HepG2 (cell line): ENCODE measurements around the gene VEZT. TPM values are rescaled to one million over a fixed set of nuclear protein-coding genes. Genes with fewer than 3 reads are reported as not detected.

Experiments used
- ATAC-seq: fragments of 200-7000 bp; cut with Tn5 transposase; 3 replicates; pipeline ENCODE4 v1.9.1; 2020; ENCODE audit warnings: mild to moderate bottlenecking, moderate library complexity
- BruUV-seq: library from RNA; stranded (reverse); fragments of 400-500 nt; replicated peaks from 2 replicates; lab custom pipeline; 2021; lab: Mats Ljungman, UMichigan
- CTCF ChIA-PET: fragments of 300-600 bp; formaldehyde crosslinking; extraction: SDS; loops from one replicate; lab custom pipeline; 2021; ENCODE audit warnings: low total read pairs, inconsistent platforms, low intra/inter-chr PET ratio; lab: Yijun Ruan, JAX
- POLR2A ChIA-PET: fragments of 350-600 bp; sonication (Branson Sonifier 250); formaldehyde crosslinking; loops from one replicate; lab custom pipeline; 2020; ENCODE audit warnings: antibody characterized with exemption, inconsistent platforms; lab: Yijun Ruan, JAX
- DNase-seq: peaks from one replicate; pipeline ENCODE4 v3.0.0-alpha.2; 2015; ENCODE audit warnings: low spot score
- FAIRE-seq: peaks from 3 replicates; lab custom pipeline; 2011; peaks lifted over from hg19 to GRCh38; lab: Jason Lieb, UNC
- H2AFZ ChIP-seq: one replicate; pipeline ENCODE4 v1.6.1; 2011; ENCODE audit warnings: low read length, inconsistent platforms
- H3K27ac ChIP-seq: fragments of 300-600 bp; 3 replicates; pipeline ENCODE4 v1.8.0; 2011; ENCODE audit warnings: mixed run types, mild to moderate bottlenecking, mixed read lengths, low read length, inconsistent platforms; ENCODE audit not compliant: insufficient read depth; ENCODE audit errors: extremely low read length
- H3K27me3 ChIP-seq, 2 experiments: fragments of 200-600 bp in 1 of 2; 2 replicates in 1 of 2; 3 replicates in 1 of 2; pipeline versions ENCODE4 v1.6.0 to v1.8.0; 2011; ENCODE audit warnings: low read length in 2 of 2, mild to moderate bottlenecking in 2 of 2, moderate library complexity in 2 of 2, inconsistent platforms in 1 of 2; ENCODE audit not compliant: insufficient read depth in 2 of 2, control insufficient read depth in 1 of 2
- H3K36me3 ChIP-seq, 2 experiments: fragments of 200-600 bp in 1 of 2; replicated peaks in 1 of 2; 2 replicates in 1 of 2; 3 replicates in 1 of 2; pipeline versions ENCODE4 v1.5.1 to v1.8.0; 2011; ENCODE audit warnings: low read length in 2 of 2, inconsistent platforms in 1 of 2; ENCODE audit not compliant: insufficient read depth in 2 of 2, control insufficient read depth in 1 of 2
- H3K4me1 ChIP-seq: 2 replicates; pipeline ENCODE4 v1.5.1; 2012; ENCODE audit warnings: low read length, inconsistent platforms; ENCODE audit not compliant: insufficient read depth
- H3K4me2 ChIP-seq: 2 replicates; pipeline ENCODE4 v1.6.0; 2011; ENCODE audit warnings: low read depth, low read length, inconsistent platforms
- H3K4me3 ChIP-seq, 3 experiments: fragments of 200-600 bp in 1 of 3; sonication (generic), shearing (Covaris generic) in 1 of 3; replicated peaks in 1 of 3; 2 replicates each; pipeline ENCODE4 v1.5.1; 2011 to 2016; ENCODE audit warnings: low read length in 3 of 3, inconsistent platforms in 2 of 3, low read depth in 2 of 3, mild to moderate bottlenecking in 2 of 3, control low read depth in 1 of 3, mixed read lengths in 1 of 3; ENCODE audit not compliant: insufficient read depth in 1 of 3
- H3K79me2 ChIP-seq: one replicate; pipeline ENCODE4 v1.6.1; 2011; ENCODE audit warnings: low read length, inconsistent platforms; ENCODE audit not compliant: insufficient read depth
- H3K9ac ChIP-seq: 2 replicates; pipeline ENCODE4 v1.6.0; 2011; ENCODE audit warnings: mild to moderate bottlenecking, low read depth, low read length, inconsistent platforms; ENCODE audit not compliant: insufficient read depth
- H3K9me3 ChIP-seq: 2 replicates; pipeline ENCODE4 v1.5.1; 2012; ENCODE audit warnings: mild to moderate bottlenecking, low read length
- H4K20me1 ChIP-seq: 2 replicates; pipeline ENCODE4 v1.6.0; 2011; ENCODE audit warnings: inconsistent platforms, mild to moderate bottlenecking, low read length, moderate library complexity; ENCODE audit not compliant: insufficient read depth
- EP300 ChIP-seq, 3 experiments: sonication (generic) in 1 of 3; formaldehyde crosslinking in 1 of 3; IDR thresholded peaks; 2 replicates each; pipeline versions ENCODE4 v1.5.1 to v1.6.1; 2011 to 2020; ENCODE audit warnings: low read depth in 2 of 3, low read length in 2 of 3, borderline replicate concordance in 1 of 3, improper control_type of control experiment in 1 of 3, mild to moderate bottlenecking in 1 of 3, missing genetic modification reagents in 1 of 3, moderate library complexity in 1 of 3
- JUN ChIP-seq: sonication (generic); formaldehyde crosslinking; IDR thresholded peaks from 2 replicates; pipeline ENCODE4 v1.4.0; 2020; ENCODE audit warnings: mild to moderate bottlenecking, missing genetic modification reagents
- KDM5A ChIP-seq: fragments of 200-600 bp; sonication (generic); IDR thresholded peaks from 2 replicates; pipeline ENCODE4 v1.7.0; 2018; ENCODE audit warnings: antibody characterized with exemption, mild to moderate bottlenecking, low read length, borderline replicate concordance
- LCORL ChIP-seq, 2 experiments: fragments of 450-650 bp in 1 of 2; sonication (generic) in 1 of 2; formaldehyde crosslinking in 1 of 2; IDR thresholded peaks; 2 replicates each; pipeline versions ENCODE4 v1.5.0 to v1.6.1; 2017 to 2020; ENCODE audit warnings: antibody characterized with exemption in 1 of 2, missing genetic modification reagents in 1 of 2
- MAFG ChIP-seq: sonication (generic); formaldehyde crosslinking; IDR thresholded peaks from 2 replicates; pipeline ENCODE4 v1.5.1; 2020; ENCODE audit warnings: mild to moderate bottlenecking, missing genetic modification reagents
- PRPF4 ChIP-seq: fragments of 200-400 bp; formaldehyde crosslinking; IDR thresholded peaks from 2 replicates; pipeline ENCODE4 v1.6.1; 2016; ENCODE audit warnings: low read length, low read depth; ENCODE audit not compliant: poor library complexity, severe bottlenecking
- SMYD3 ChIP-seq: sonication (generic); formaldehyde crosslinking; IDR thresholded peaks from 2 replicates; pipeline ENCODE4 v1.8.1; 2023; ENCODE audit warnings: mild to moderate bottlenecking, missing genetic modification reagents
- SRSF1 ChIP-seq: fragments of 200-400 bp; formaldehyde crosslinking; optimal IDR thresholded peaks from 2 replicates; pipeline ENCODE3; 2017; ENCODE audit warnings: mild to moderate bottlenecking, low read depth, low read length, moderate library complexity
- TRIM24 ChIP-seq: sonication (generic); formaldehyde crosslinking; IDR thresholded peaks from 2 replicates; pipeline ENCODE4 v1.8.0; 2022; ENCODE audit warnings: mild to moderate bottlenecking, missing genetic modification reagents
- ZNF225 ChIP-seq: sonication (generic); formaldehyde crosslinking; IDR thresholded peaks from 2 replicates; pipeline ENCODE4 v1.4.0; 2020; ENCODE audit warnings: mild to moderate bottlenecking, missing genetic modification reagents
- ZNF30 ChIP-seq: sonication (generic); formaldehyde crosslinking; IDR thresholded peaks from 2 replicates; pipeline ENCODE4 v1.5.0; 2020; ENCODE audit warnings: mild to moderate bottlenecking, missing genetic modification reagents
- WGBS: methylation state at CpG from one replicate; pipeline ENCODE4 v1.1.6; 2017; ENCODE audit warnings: low lambda C conversion rate; 5-methylcytosine and 5-hydroxymethylcytosine counted together
- in situ Hi-C: cut with HindIII; loops from 2 replicates; pipeline ENCODE4 v1.10.0; 2017; ENCODE audit warnings: low pct_unique_long_range_greater_than_20kb; ENCODE audit not compliant: extremely low pct_ligation_motif_present
- intact Hi-C: fragments of 100-400 bp; cut with micrococcal nuclease; formaldehyde crosslinking; loops from one replicate; pipeline ENCODE4 v1.10.0; 2022; ENCODE audit not compliant: unreplicated experiment
- polyA plus RNA-seq, 8 experiments: library from polyadenylated mRNA; depleted of rRNA in 3 of 8; stranded (reverse) in 7 of 8; unstranded in 1 of 8; fragments of >200 nt; fragmentation: Illumina TruSeq in 4 of 8; extraction: Trizol in 4 of 8; gene quantifications; 2 replicates each; pipeline versions ENCODE4 v1.2.1 to v1.2.3, GENCODE V29; 2011 to 2016; ENCODE audit warnings: low read depth in 4 of 8, missing spikeins in 1 of 8, mixed read lengths in 1 of 8; ENCODE audit not compliant: insufficient read depth in 1 of 8
- total RNA-seq, 5 experiments: library from RNA; depleted of rRNA; stranded (reverse); fragments of >200 nt; fragmentation: Illumina TruSeq; extraction: Trizol; gene quantifications; 2 replicates each; pipeline ENCODE4 v1.2.3, GENCODE V29; 2016; ENCODE audit warnings: low read depth in 1 of 5
- TF ChIP-seq, protein P1 (sequence below): sonication (generic); formaldehyde crosslinking; IDR thresholded peaks from 2 replicates; pipeline ENCODE4 v1.5.0; 2020; ENCODE audit warnings: missing genetic modification reagents
- TF ChIP-seq, protein P2 (sequence below): sonication (generic); formaldehyde crosslinking; IDR thresholded peaks from 2 replicates; pipeline ENCODE4 v1.5.1; 2020; ENCODE audit warnings: mild to moderate bottlenecking, missing genetic modification reagents, moderate library complexity
- TF ChIP-seq, protein P3 (sequence below): sonication (generic); formaldehyde crosslinking; IDR thresholded peaks from 2 replicates; pipeline ENCODE4 v1.4.0; 2020; ENCODE audit warnings: missing genetic modification reagents

The VEZT gene
- total and polyA plus RNA-seq, 2 of the 13 experiments (the other 11 are each of a cell fraction or from before 2014, with no cell fraction given): 35.5 to 51.6 TPM

DNA sequence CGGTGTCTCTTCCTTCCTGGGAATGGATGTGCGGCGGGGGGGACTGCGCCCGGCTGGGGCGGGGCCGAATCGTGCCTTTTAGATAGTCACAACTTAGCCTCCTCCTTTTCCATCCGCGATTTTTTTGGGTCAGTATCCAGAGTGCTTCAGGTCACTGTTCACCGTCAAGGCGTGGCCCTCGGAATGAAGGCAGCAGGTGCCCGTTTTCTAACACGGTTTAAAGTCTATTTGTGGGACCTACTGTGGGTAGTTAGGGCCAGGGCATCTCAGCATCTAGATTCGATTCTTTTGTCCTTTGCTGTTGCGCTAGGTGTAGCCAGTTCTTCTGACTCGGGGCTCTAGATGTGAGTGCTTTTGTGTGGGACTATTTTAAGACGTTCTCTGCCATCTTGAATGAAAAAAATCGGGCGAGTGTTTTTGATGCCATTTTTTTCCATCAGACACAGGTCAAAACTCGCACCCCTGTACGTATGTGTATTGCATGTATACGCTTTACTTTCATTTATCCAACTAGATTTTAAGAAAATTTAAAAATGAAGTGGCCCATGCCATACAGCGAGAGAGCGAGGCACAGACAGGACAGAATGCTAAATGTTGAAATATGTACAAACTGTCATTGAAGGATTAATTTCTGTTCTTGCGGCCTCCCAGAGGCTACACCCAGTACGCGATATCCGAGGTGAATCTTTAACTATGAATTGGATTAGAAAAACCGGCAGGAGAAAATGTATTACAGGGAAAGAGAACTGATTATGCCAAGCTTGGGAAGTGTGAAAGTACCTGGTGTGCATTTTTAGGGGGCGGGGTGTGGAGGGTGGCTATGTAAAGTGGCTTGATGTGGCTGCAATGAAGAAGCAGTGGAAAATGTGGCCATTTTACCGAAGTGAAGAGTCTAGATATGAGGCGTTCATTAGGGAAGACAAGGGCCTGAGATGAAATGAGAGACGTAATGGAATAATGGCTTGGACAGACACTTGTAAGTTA lies 835 bp downstream of the VEZT start:
- CTCF ChIA-PET: interaction anchor here (1.9 kb wide), 1 partner anchor 101 kb away, joined by 7 read pairs; no protein-coding TSS in a partner anchor
- Histone ChIP-seq H3K36me3 (no peaks in the 10 kb centered on the region; a peak in 1 of 5 replicates), H2AFZ (no peak overlapping the region), H3K9me3 (no peaks in the 10 kb centered on the region), H3K27me3 (no peaks in the 10 kb centered on the region; a peak in 1 of 5 replicates), H3K79me2 (peaks cover 77% of the 10 kb centered on the region), H4K20me1 (0 out of 2 replicates have a peak, but pooled peaks cover 3% of the 10 kb centered on the region), H3K9ac (peak overlapping the region; percentile 86), H3K27ac (peak overlapping the region; percentile 86), H3K4me1 (peaks cover 40% of the 10 kb centered on the region), H3K4me3 (peak overlapping the region; percentile 78 to 95 (median 87)), H3K4me2 (peak overlapping the region; percentile 92)
- FAIRE-seq: no peak
- TSS peak; percentile 80 for BruUV-seq
- no peak for DNase-seq
- under 1% methylated on average over 26 of the region's 35 CpGs for WGBS
- in situ Hi-C loops (loop anchor here (10.0 kb wide), 1 partner anchor 116 kb away; no protein-coding TSS in a partner anchor), intact Hi-C loops (loop anchor here (1.0 to 5.0 kb wide), 4 partner anchors 118 to 1054 kb away; partner anchors contain the start of genes METAP2 and NR2C1)
- no peak for ATAC-seq
- POLR2A ChIA-PET: interaction anchor here (1.0 to 1.7 kb wide), 3 partner anchors 55 to 255 kb away, joined by 4 to 9 read pairs (median 7); partner anchors contain the start of genes METAP2 and NR2C1
- TF ChIP-seq PRPF4 (no peak), JUN (no peak), SRSF1 (peak; percentile 55), LCORL (IDR thresholded peaks at IDR 0.05) (no peak), LCORL (CRISPR knock-in tag; IDR thresholded peaks at IDR 0.05) (no peak; the same call in 1 of the 2 replicates), ZNF225 (CRISPR knock-in tag) (no peak), KDM5A (0 out of 2 replicates have a peak, but pooled peaks have one; percentile 1), TRIM24 (no peak), ZNF30 (CRISPR knock-in tag) (0 out of 2 replicates have a peak, but pooled peaks have one; percentile 55), MAFG (CRISPR knock-in tag) (no peak), SMYD3 (CRISPR knock-in tag) (no peak), EP300 (IDR thresholded peaks at IDR 0.05; ENCODE audit: low read depth in 2 of 2, low read length in 2 of 2) (no peak), EP300 (CRISPR knock-in tag; IDR thresholded peaks at IDR 0.05; ENCODE audit: borderline replicate concordance) (no peak)
- TF ChIP-seq, protein P1, sequence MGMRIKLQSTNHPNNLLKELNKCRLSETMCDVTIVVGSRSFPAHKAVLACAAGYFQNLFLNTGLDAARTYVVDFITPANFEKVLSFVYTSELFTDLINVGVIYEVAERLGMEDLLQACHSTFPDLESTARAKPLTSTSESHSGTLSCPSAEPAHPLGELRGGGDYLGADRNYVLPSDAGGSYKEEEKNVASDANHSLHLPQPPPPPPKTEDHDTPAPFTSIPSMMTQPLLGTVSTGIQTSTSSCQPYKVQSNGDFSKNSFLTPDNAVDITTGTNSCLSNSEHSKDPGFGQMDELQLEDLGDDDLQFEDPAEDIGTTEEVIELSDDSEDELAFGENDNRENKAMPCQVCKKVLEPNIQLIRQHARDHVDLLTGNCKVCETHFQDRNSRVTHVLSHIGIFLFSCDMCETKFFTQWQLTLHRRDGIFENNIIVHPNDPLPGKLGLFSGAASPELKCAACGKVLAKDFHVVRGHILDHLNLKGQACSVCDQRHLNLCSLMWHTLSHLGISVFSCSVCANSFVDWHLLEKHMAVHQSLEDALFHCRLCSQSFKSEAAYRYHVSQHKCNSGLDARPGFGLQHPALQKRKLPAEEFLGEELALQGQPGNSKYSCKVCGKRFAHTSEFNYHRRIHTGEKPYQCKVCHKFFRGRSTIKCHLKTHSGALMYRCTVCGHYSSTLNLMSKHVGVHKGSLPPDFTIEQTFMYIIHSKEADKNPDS (CRISPR knock-in tag): no peak
- TF ChIP-seq, protein P2, sequence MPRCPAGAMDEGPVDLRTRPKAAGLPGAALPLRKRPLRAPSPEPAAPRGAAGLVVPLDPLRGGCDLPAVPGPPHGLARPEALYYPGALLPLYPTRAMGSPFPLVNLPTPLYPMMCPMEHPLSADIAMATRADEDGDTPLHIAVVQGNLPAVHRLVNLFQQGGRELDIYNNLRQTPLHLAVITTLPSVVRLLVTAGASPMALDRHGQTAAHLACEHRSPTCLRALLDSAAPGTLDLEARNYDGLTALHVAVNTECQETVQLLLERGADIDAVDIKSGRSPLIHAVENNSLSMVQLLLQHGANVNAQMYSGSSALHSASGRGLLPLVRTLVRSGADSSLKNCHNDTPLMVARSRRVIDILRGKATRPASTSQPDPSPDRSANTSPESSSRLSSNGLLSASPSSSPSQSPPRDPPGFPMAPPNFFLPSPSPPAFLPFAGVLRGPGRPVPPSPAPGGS (CRISPR knock-in tag): 0 out of 2 replicates have a peak, but pooled peaks have one; percentile 2
- TF ChIP-seq, protein P3, sequence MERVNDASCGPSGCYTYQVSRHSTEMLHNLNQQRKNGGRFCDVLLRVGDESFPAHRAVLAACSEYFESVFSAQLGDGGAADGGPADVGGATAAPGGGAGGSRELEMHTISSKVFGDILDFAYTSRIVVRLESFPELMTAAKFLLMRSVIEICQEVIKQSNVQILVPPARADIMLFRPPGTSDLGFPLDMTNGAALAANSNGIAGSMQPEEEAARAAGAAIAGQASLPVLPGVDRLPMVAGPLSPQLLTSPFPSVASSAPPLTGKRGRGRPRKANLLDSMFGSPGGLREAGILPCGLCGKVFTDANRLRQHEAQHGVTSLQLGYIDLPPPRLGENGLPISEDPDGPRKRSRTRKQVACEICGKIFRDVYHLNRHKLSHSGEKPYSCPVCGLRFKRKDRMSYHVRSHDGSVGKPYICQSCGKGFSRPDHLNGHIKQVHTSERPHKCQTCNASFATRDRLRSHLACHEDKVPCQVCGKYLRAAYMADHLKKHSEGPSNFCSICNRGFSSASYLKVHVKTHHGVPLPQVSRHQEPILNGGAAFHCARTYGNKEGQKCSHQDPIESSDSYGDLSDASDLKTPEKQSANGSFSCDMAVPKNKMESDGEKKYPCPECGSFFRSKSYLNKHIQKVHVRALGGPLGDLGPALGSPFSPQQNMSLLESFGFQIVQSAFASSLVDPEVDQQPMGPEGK (CRISPR knock-in tag): peak; percentile 22; the same call in 1 of the 2 replicates
